Upper lobe of left lung (tissue), 4 donors: Measurements from ENCODE around the gene CYP4F3.

Experiments used
- CTCF ChIP-seq, 6 experiments: fragments of 450-650 bp in 4 of 6; fragments of 200-600 bp in 2 of 6; sonication (generic) in 2 of 6; IDR thresholded peaks; one replicate each; pipeline ENCODE4 v1.5.1; 2016 to 2019; ENCODE audit warnings: antibody characterized with exemption in 6 of 6
- POLR2A ChIP-seq, 4 donors: fragments of 450-650 bp; IDR thresholded peaks; one replicate each; pipeline ENCODE4 v1.5.1; 2016 to 2017; ENCODE audit warnings: antibody characterized with exemption in 4 of 4, mild to moderate bottlenecking in 2 of 4

GRCh38 chr19:15683411-15683810, 42.7 kb downstream of the CYP4F3 start:
- TF ChIP-seq CTCF (IDR thresholded peaks at IDR 0.05): no peak
- TF ChIP-seq POLR2A (IDR thresholded peaks at IDR 0.05): no peak
